Measurements from ENCODE around the gene PGF.

PGF gene

GRCh38 chr14:74963705-74964271 lies 8.4 kb upstream of the PGF start:
- Histone ChIP-seq H3K4me1 (ENCODE audit: control insufficient read depth, insufficient read depth, low read length) (peaks cover 17% of the 10 kb centered on the region), H3K36me3 (ENCODE audit: control insufficient read depth, insufficient read depth, low read length, severe bottlenecking) (no peaks in the 10 kb centered on the region), H3K4me3 (ENCODE audit: low read length) (no peak overlapping the region), H3K27me3 (replicated peaks; ENCODE audit: control insufficient read depth, insufficient read depth, low read length) (no peaks in the 10 kb centered on the region), H3K9ac (ENCODE audit: low read length) (no peak overlapping the region), H3K9me3 (ENCODE audit: control insufficient read depth, low read length) (no peaks in the 10 kb centered on the region)
- DNase-seq (ENCODE audit: low read depth), result no peak

GRCh38 chr14:74963178-74963704 lies 7.8 kb upstream of the PGF start:
- Histone ChIP-seq H3K4me1 (ENCODE audit: control insufficient read depth, insufficient read depth, low read length) (peaks cover 17% of the 10 kb centered on the region), H3K36me3 (ENCODE audit: control insufficient read depth, insufficient read depth, low read length, severe bottlenecking) (no peaks in the 10 kb centered on the region), H3K9ac (ENCODE audit: low read length) (no peak overlapping the region), H3K9me3 (ENCODE audit: control insufficient read depth, low read length) (no peaks in the 10 kb centered on the region), H3K4me3 (ENCODE audit: low read length) (no peak overlapping the region), H3K27me3 (replicated peaks; ENCODE audit: control insufficient read depth, insufficient read depth, low read length) (no peaks in the 10 kb centered on the region)
- no peak for DNase-seq (ENCODE audit: low read depth)

DNA sequence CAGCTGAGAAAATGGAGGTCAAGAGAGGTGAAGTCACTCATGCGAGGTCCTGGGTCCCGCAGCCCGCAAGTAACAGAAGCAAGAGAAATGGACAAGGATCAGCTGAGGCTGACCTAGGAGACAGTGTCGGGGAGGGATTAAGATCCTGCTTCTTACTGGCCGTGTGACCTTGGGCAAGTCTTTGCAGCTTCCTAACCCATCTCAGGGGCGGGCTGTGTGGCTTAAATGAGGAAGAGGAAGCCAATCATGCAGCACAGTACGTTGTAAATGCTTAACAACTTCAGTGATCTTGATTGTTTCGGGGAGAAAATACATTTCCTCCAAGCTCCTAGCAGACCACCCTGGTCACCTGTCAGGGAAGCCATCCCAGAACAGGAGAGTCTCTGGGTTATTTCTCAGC lies 7.1 kb upstream of the PGF start:
- no peaks in the 10 kb centered on the region for H3K36me3 ChIP-seq (ENCODE audit: control insufficient read depth, insufficient read depth, low read length, severe bottlenecking)
- no peak overlapping the region for H3K4me3 ChIP-seq (ENCODE audit: low read length)
- no peaks in the 10 kb centered on the region for H3K9me3 ChIP-seq (ENCODE audit: control insufficient read depth, low read length)
- no peak overlapping the region for H3K9ac ChIP-seq (ENCODE audit: low read length)
- peaks cover 17% of the 10 kb centered on the region for H3K4me1 ChIP-seq (ENCODE audit: control insufficient read depth, insufficient read depth, low read length)
- H3K27me3 ChIP-seq (replicated peaks; ENCODE audit: control insufficient read depth, insufficient read depth, low read length), result no peaks in the 10 kb centered on the region
- no peak for DNase-seq (ENCODE audit: low read depth)

GRCh38 chr14:74962046-74962445 lies 6.6 kb upstream of the PGF start:
- DNase-seq (ENCODE audit: low read depth), result no peak
- Histone ChIP-seq H3K4me3 (ENCODE audit: low read length) (no peak overlapping the region), H3K27me3 (replicated peaks; ENCODE audit: control insufficient read depth, insufficient read depth, low read length) (no peaks in the 10 kb centered on the region), H3K36me3 (ENCODE audit: control insufficient read depth, insufficient read depth, low read length, severe bottlenecking) (no peaks in the 10 kb centered on the region), H3K9ac (ENCODE audit: low read length) (no peak overlapping the region), H3K4me1 (ENCODE audit: control insufficient read depth, insufficient read depth, low read length) (peaks cover 17% of the 10 kb centered on the region), H3K9me3 (ENCODE audit: control insufficient read depth, low read length) (no peaks in the 10 kb centered on the region)

DNA sequence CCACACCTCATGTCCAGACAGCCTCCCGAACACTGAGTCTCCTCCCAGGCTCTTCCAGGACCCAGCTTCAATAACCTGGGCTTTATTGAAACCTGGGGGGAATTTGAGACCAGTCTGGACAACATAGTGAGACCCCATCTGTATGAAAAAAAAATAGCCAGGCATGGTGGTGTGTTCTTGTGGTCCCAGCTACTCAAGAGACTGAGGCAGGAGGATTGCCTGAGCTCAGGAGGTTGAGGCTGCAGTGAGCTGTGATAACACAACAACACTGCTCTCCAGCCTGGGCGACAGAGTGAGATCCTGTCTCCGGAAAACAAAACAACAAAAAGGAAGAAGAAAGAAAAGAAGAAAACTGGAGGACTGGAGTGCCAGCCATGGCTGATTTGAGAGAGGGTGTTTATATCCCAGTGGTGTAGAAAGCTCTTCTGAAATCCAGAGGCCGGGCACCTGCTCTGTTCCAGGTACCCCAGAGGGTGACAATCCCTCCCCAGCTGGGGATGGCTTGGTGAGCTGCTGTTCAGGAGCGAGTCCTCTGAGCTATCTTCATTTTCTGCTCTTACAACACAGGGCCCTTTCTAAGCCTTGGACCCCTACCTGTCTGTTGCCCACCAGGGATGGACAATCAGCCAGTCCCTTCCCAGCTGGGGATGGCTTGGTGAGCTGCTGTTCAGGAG lies 6.0 kb upstream of the PGF start:
- H3K4me3 ChIP-seq (ENCODE audit: low read length), result no peak overlapping the region
- no peaks in the 10 kb centered on the region for H3K27me3 ChIP-seq (replicated peaks; ENCODE audit: control insufficient read depth, insufficient read depth, low read length)
- no peaks in the 10 kb centered on the region for H3K36me3 ChIP-seq (ENCODE audit: control insufficient read depth, insufficient read depth, low read length, severe bottlenecking)
- peaks cover 17% of the 10 kb centered on the region for H3K4me1 ChIP-seq (ENCODE audit: control insufficient read depth, insufficient read depth, low read length)
- DNase-seq (ENCODE audit: low read depth), result no peak
- H3K9ac ChIP-seq (ENCODE audit: low read length), result no peak overlapping the region
- no peaks in the 10 kb centered on the region for H3K9me3 ChIP-seq (ENCODE audit: control insufficient read depth, low read length)

DNA sequence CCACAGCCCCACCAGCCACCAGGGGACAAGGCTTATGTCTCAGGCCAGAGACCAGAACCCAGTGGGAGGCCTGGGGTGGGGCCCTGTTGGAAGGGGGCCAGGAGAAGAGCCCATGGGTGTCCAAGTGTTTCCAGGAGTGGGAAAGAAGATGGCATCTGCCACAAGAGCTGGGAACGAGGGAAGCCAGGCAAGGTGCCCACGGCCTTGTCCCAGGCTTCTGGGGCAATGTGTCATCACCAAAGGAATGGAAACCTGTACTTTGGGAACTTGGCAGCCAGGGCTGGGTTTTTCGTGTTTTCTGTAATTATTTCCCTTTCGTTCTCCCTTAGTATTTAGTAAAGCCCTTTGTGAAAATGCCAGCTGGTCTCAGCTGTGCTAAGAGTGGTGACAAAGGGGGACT lies 5.3 kb upstream of the PGF start:
- no peak overlapping the region for H3K4me3 ChIP-seq (ENCODE audit: low read length)
- H3K4me1 ChIP-seq (ENCODE audit: control insufficient read depth, insufficient read depth, low read length), result peaks cover 13% of the 10 kb centered on the region
- H3K27me3 ChIP-seq (replicated peaks; ENCODE audit: control insufficient read depth, insufficient read depth, low read length), result no peaks in the 10 kb centered on the region
- no peaks in the 10 kb centered on the region for H3K36me3 ChIP-seq (ENCODE audit: control insufficient read depth, insufficient read depth, low read length, severe bottlenecking)
- no peak for DNase-seq (ENCODE audit: low read depth)
- H3K9ac ChIP-seq (ENCODE audit: low read length), result no peak overlapping the region
- no peaks in the 10 kb centered on the region for H3K9me3 ChIP-seq (ENCODE audit: control insufficient read depth, low read length)

- Histone ChIP-seq H3K4me1 (ENCODE audit: control insufficient read depth, insufficient read depth, low read length) (peaks cover 11% of the 10 kb centered on the region), H3K27me3 (replicated peaks; ENCODE audit: control insufficient read depth, insufficient read depth, low read length) (no peaks in the 10 kb centered on the region), H3K9me3 (ENCODE audit: control insufficient read depth, low read length) (no peaks in the 10 kb centered on the region), H3K36me3 (ENCODE audit: control insufficient read depth, insufficient read depth, low read length, severe bottlenecking) (no peaks in the 10 kb centered on the region), H3K9ac (ENCODE audit: low read length) (no peak overlapping the region), H3K4me3 (ENCODE audit: low read length) (no peak overlapping the region)
- no peak for DNase-seq (ENCODE audit: low read depth)
These were observed 4.3 kb upstream of the PGF start for GRCh38 chr14:74959596-74960180.

- H3K27me3 ChIP-seq (replicated peaks; ENCODE audit: control insufficient read depth, insufficient read depth, low read length), result no peaks in the 10 kb centered on the region
- peaks cover 6% of the 10 kb centered on the region for H3K4me1 ChIP-seq (ENCODE audit: control insufficient read depth, insufficient read depth, low read length)
- no peak overlapping the region for H3K4me3 ChIP-seq (ENCODE audit: low read length)
- no peaks in the 10 kb centered on the region for H3K9me3 ChIP-seq (ENCODE audit: control insufficient read depth, low read length)
- no peak for DNase-seq (ENCODE audit: low read depth)
- no peak overlapping the region for H3K9ac ChIP-seq (ENCODE audit: low read length)
- no peaks in the 10 kb centered on the region for H3K36me3 ChIP-seq (ENCODE audit: control insufficient read depth, insufficient read depth, low read length, severe bottlenecking)
These were observed 1.1 kb upstream of the PGF start for GRCh38 chr14:74956280-74957072.

GRCh38 chr14:74956027-74956279 lies 556 bp upstream of the PGF start:
- peaks cover 6% of the 10 kb centered on the region for H3K4me1 ChIP-seq (ENCODE audit: control insufficient read depth, insufficient read depth, low read length)
- no peak overlapping the region for H3K9ac ChIP-seq (ENCODE audit: low read length)
- H3K36me3 ChIP-seq (ENCODE audit: control insufficient read depth, insufficient read depth, low read length, severe bottlenecking), result no peaks in the 10 kb centered on the region
- H3K27me3 ChIP-seq (replicated peaks; ENCODE audit: control insufficient read depth, insufficient read depth, low read length), result no peaks in the 10 kb centered on the region
- H3K4me3 ChIP-seq (ENCODE audit: low read length), result peak overlapping the region; percentile 75
- no peak for DNase-seq (ENCODE audit: low read depth)
- no peaks in the 10 kb centered on the region for H3K9me3 ChIP-seq (ENCODE audit: control insufficient read depth, low read length)

- H3K4me1 ChIP-seq (ENCODE audit: control insufficient read depth, insufficient read depth, low read length), result peaks cover 6% of the 10 kb centered on the region
These were observed 509 bp downstream of the PGF start for GRCh38 chr14:74954947-74955228.

DNA sequence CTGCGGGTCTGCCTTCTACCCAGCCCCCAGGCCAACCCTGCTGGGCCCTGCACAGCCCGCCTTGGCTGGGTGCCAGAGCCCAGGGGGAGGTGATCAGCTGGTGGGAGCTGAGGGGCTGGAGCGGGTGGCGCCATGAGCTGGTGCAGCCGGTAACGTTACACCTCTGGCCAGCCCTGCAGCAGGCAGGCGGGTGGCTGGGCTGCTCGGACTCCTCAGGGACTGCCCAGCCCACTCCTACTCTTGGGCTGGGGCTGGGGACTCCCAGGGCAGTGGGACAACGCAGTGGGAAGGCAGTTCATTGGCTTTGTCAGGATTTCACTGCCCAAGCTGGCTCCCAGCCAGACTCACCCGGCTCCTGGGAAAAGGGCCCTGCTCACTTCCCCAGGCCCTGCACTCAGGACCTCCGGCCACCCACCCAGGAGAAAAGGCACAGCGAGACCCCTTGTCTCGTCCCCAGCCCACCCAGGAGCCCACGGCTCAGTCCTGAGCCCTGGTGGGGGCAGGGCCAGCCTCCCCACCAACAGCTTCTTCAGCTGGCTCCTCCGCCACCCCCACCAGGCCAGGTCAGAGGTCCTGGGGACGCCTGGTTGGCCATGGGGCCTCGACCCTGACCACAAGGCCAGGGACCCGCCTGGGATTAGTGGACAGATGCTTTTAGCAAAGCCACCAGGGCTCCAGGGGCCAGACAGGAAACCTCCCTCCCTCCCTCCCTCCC lies 1.0 kb downstream of the PGF start:
- Histone ChIP-seq H3K9me3 (ENCODE audit: control insufficient read depth, low read length) (no peaks in the 10 kb centered on the region), H3K27me3 (replicated peaks; ENCODE audit: control insufficient read depth, insufficient read depth, low read length) (no peaks in the 10 kb centered on the region), H3K4me3 (ENCODE audit: low read length) (peak overlapping the region; percentile 75), H3K36me3 (ENCODE audit: control insufficient read depth, insufficient read depth, low read length, severe bottlenecking) (no peaks in the 10 kb centered on the region), H3K9ac (ENCODE audit: low read length) (peak overlapping the region; percentile 63), H3K4me1 (ENCODE audit: control insufficient read depth, insufficient read depth, low read length) (peaks cover 6% of the 10 kb centered on the region)
- no peak for DNase-seq (ENCODE audit: low read depth)

More at GRCh38 chr14:74954947-74955228, 509 bp downstream of the PGF start:
- H3K9ac ChIP-seq (ENCODE audit: low read length), result peak overlapping the region; percentile 63
- H3K4me3 ChIP-seq (ENCODE audit: low read length), result peak overlapping the region; percentile 75
- H3K9me3 ChIP-seq (ENCODE audit: control insufficient read depth, low read length), result no peaks in the 10 kb centered on the region
- no peak for DNase-seq (ENCODE audit: low read depth)
- H3K27me3 ChIP-seq (replicated peaks; ENCODE audit: control insufficient read depth, insufficient read depth, low read length), result no peaks in the 10 kb centered on the region
- no peaks in the 10 kb centered on the region for H3K36me3 ChIP-seq (ENCODE audit: control insufficient read depth, insufficient read depth, low read length, severe bottlenecking)
